CD4-positive, alpha-beta T cell treated with Interleukin-12 subunit alpha and Interleukin-12 subunit beta, for 1 hour (primary cell): ENCODE measurements around the gene FRMD4B.
"Not testable (repeated sequence)": the region's sequence is repeated elsewhere in the genome, so short reads cannot be mapped to it uniquely, and the experiment has no call there.

Source experiments
- DNase-seq: peaks from one replicate; pipeline ENCODE4 v3.0.0-alpha.2; 2020

Gene FRMD4B

DNA sequence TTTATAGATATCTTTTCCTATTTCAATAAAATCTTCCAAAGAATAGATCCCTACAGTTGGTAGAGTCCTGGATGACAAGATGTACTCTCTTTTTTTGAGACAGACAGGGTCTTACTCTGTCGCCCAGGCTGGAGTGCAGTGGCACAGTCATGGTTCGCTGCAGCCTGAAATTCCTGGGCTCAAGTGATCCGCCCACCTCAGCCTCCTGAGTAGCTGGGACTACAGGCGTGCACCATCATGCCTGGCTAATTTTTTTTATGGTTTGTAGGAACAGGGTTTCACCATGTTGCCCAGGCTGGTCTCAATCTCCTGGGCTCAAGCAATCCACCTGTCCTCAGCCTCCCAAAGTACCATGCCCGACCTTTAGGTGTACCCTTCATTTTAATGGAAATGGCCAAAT is 109.7 kb downstream of the FRMD4B start:
- DNase-seq: not testable (repeated sequence)

- no peak for DNase-seq
These were observed 112.0 kb downstream of the FRMD4B start for GRCh38 chr3:69273896-69274295.

DNA sequence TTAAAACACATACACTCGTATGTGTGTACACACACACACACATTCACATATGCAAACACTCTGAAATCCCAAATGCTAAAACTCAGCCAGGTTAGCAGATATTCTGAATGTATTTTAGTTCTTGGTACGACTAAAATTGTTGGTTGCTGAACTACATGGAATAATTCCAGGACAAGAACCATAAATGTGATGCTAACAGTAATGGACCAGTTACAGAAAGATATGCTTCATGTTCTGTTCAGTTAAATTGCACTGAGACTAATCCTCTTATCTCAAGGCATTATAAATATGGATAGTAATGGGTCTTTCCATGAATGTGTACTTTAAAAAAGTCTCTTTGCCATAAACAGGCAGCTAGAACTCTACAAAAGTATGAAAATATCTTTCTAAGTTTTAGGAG is 113.3 kb downstream of the FRMD4B start:
- DNase-seq: no peak

- DNase-seq: no peak
These were observed 114.8 kb downstream of the FRMD4B start for GRCh38 chr3:69271098-69271497.

DNA sequence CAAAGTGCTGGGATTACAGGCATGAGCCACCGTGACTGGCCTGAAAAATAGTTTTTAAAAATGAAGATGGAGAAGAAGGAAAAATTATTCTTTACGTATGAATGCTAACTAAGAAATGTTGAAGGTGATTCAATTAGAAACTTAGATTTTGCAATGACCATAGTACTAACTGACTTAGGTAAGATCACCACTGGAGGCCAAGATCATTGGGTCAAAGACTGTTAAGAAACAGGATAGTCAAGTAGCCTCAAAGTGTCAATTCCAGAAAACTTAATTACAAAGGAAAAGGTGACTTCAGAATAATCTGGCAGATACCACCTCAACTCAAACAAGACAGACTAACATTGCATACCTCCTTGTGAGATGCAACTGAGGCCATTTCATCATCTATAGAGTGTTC is 119.3 kb downstream of the FRMD4B start:
- no peak for DNase-seq

DNA sequence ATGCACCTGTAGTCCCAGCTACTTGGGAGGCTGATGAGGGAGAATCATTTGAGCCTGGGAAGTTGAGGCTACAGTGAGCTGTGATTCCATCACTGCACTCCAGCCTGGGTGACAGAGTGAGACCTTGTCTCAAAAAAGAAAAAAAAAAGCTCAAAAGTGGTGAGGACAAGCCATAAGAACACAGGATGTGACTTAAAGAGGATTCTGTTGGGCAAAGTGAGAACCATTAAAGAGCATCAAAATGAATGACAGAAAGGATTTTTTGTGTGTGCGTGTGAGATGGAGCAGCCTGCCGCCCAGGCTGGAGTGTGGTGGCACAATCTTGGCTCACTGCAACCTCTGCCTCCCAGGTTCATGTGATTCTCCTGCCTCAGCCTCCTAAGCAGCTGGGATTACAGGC is 119.8 kb downstream of the FRMD4B start:
- not testable (repeated sequence) for DNase-seq

DNA sequence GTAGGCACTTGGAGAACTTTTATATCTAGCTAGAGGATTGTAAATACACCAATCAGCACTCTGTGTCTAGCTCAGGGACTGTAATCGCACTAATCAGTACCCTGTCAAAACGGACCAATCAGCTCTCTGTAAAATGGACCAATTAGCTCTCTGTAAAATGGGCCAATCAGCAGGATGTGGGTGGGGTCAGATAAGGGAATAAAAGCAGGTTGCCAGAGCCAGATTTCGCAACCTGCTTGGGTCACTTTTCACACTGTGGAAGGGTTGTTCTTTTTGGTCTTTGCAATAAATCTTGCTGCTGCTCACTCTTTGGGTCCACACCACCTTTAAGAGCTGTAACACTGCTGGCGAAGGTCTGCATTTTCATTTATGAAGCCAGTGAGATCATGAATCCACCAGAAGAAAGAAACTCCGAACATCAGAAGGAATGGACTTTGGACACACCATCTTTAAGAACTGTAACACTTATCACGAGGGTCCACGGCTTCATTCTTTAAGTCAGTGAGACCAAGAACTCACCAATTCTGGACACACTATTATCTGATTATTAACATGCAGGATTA is 125.0 kb downstream of the FRMD4B start:
- not testable (repeated sequence) for DNase-seq

DNA sequence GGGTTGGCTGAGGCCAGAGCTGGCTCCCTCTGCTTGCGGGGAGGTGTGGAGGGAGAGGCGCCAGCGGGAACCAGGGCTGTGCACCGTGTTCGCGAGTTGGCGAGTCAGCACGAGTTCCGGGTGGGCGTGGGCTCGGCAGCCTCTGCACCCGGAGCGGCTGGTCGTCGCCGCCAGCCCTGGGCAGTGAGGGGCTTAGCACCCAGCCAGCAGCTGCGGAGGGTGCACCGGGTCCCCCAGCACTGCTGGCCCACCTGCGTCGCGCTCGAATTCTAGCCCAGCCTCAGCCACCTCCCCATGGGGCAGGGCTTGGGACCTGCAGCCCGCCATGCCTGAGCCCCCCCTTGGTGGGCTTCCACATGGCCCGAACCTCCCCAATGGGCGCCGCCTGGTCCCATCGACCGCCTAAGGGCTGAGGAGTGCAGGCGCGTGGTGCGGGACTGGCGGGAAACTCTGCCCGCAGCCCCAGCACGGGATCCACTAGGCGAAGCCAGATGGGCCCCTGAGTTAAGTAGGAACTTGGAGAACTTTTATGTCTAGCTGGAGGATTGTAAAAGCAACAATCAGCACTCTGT is 125.6 kb downstream of the FRMD4B start:
- no peak for DNase-seq

DNA sequence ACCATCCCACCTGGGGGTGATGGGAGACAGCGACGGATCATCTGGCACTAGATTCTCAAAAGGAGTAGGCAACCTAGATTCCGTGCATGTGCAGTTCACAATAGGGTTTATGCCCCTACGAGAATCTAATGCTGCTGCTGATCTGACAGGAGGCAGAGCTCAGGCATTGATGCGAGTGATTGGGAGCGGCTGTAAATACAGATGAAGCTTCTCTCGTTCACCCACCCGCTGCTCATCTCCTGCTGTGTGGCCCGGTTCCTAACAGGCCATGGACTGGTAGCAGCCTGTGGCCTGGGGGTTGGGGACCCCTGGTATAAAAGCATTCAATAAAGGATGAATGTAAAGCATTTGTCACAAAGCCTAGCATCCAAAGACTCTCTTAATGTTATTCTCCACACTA is 126.8 kb downstream of the FRMD4B start:
- DNase-seq: no peak

GRCh38 chr3:69255928-69256327 is 130.0 kb downstream of the FRMD4B start:
- DNase-seq: no peak

GRCh38 chr3:69254351-69254750 is 131.5 kb downstream of the FRMD4B start:
- no peak for DNase-seq

- no peak for DNase-seq
These were observed 133.3 kb downstream of the FRMD4B start for GRCh38 chr3:69252631-69253030.

DNA sequence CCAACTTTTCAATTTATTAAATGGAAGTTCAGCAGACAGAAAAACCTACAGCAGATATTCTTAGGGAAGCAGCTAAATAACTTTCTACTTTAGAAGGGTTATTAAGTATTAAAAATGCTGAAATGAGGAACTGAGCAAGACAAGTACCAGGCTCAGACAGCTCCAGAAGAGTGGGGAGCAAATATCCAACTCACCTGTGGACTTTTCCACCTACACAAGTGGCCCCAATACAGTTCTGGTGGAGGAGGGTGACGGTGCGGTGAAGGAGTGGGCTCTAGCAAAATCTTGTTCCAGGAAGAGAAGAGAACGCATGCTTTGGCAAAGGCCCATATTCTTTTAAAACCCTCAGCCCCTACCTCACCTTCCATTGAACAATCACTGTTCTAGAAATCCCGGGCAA is 133.7 kb downstream of the FRMD4B start:
- no peak for DNase-seq

DNA sequence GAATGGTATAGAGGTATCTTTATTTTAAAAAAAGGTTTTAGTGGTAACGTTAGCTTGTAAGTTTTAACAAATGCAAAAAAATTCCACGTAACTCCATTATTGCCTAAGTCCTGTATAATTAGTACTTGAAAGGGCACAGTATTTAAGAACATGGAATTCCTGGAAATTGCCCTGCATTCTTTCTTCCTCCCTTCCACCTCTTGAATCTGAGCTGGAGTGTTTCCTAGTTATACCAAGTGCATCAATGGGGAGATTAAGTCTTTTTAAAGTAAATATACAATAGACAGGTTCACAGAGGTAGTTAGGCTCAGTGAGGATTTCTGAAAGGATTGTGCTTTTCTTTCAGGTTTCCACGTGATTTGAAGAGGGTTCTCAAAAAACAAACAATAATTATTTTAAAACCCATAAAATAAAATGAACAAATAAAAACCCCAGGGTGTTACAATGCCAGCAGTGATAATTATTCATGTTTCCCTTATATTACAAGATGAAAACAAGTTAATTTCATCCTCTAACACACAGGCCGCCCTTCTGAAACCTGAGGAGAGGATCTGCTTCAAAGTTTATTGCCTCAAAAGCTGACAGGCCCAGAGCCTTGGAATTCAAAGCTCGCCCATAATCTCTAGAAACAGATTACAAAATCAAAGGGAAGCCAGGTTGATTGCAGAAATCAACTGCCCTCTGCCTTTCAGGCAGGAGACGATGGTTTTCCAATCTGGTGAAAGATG is 134.6 kb downstream of the FRMD4B start:
- no peak for DNase-seq

DNA sequence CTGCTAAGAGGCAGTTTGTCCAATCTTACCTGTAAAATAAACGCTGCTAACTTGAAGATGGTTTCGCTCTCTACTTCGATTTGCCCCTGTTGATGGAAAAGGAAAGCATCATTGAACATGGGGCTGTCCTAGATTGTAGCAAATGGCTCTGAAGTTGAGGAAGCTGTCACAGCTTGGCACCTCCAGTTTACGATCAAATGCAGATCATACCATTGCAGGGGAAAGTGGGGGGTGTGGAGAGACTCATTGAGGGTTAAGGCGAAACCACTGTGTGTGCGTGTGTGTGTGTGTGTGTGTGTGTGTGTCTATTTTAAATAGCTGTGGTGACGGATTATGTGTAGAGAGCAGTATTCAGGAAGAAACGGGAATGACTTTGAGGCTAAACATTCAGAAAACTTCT is 135.9 kb downstream of the FRMD4B start:
- peak; percentile 54 for DNase-seq

DNA sequence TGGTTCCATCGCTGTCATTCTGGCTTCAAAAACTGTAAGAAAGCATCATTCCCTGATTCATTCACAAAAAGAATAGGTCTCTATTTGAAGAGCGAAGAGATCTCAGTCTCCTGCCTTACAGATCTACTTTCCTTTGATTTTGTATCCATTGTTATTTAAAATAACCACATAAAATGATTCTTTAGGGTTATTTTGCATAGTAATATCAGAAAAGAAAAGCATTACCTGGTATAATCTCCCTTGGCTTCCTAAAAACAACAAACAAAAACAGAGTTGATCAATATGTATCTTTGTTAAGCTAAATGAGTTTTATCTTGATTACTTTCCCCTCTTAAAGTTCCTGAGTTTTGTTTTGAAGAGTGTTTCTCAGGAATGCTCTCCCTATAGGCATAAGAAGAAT is 136.9 kb downstream of the FRMD4B start:
- DNase-seq: no peak

DNA sequence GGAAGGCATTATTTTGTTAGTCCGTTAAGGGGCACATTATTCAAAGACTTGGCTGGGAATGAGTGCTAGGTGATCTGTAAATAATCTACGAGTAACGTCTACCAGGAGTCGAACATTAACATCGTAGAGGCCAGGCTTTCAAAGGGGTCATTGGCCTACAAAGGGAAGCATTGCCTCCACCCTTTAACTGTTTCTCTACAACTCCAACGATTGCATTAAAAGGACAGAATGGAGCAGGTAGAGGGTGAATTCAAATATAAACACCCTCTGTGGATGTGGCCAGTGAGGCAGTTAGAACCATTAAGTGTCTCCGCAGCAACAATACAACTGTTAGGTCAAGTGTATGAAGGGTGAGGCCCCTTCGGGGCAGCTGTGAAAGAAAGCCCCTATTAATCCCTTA is 137.5 kb downstream of the FRMD4B start:
- no peak for DNase-seq

DNA sequence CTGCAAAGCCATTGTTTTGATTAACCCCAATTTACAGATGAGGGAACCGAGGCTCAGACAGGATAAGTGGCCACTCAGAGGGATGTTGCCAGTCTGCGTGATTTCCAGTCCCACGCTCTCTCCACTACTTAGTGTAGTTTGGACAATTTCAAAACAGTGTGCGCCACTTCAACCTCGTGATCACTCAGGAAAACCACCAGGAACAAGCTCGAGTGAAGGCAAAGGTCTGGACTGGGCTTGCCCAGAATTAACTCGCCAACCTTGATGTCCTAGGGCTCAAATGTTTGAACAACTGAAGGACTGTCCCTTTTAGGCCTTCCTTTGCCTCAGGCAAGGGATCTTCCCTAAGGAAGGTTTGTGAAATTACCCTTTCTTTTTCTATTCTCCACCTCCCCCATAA is 139.3 kb downstream of the FRMD4B start:
- DNase-seq: no peak

- DNase-seq: no peak
These were observed 141.8 kb downstream of the FRMD4B start for GRCh38 chr3:69244039-69244438.

- no peak for DNase-seq
These were observed 144.1 kb downstream of the FRMD4B start for GRCh38 chr3:69241769-69242168.

DNA sequence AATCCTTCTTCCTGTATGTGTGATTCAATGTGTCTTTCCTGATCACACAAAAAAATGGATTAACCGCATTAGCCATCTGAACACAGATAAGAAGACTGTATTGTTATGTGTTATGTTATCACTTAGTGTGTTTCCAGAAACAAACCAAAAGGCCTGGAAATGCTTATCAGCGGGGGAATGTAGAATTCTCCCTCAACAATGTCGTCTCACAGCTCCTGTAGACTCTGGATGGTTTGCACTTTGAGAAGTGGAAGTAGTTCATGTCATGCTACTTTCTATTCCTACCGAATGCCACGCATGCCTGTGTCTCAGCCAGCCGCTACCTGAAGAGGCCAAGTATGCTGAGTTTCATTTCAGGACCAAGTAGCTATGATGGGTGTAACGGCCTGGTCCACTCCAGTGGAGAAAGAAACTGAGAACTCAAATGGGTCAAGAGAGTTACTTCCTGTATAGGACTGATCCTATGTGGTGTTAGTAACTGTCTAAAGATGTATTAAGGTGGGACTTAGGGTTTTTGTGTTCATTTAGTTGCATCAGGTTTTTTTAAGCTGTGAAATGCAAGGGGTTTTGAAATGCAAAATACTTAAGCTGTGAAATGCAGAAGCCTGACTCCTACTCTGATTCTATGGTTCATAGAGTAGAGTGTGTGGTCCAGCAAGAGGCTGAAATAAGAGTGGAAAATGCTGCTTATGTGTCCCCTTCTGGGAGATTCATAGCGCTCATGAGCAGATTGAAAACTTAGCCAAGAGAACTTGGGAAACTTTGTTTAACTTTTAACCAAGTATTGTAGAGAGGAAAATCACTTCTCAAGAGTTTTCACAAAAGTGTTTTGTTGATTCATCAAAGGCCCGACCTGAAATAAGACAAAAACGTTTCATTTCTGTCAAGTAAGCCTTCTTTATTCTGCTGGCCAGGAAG is 145.0 kb downstream of the FRMD4B start:
- DNase-seq: no peak

DNA sequence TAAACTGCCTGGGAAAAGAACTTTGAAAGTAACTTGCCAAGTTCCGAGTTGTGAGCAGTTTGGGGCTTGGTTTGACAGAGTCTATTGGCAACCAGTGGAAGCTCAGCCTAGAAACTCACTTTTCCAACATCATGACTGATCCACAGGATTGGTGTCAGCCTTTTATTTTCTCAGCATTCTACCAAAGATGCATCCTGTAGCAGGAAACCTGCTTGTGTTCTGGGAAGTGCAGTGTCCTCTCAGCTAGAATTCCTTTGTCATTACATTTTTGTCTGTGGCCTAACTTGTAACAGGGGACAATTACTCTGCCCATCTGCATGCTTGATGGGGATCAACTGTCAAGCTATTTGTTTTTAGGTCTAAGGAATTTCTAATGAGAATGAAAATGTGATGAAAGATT is 146.8 kb downstream of the FRMD4B start:
- no peak for DNase-seq
